Measurements from ENCODE around the gene CLIP2.

DNA sequence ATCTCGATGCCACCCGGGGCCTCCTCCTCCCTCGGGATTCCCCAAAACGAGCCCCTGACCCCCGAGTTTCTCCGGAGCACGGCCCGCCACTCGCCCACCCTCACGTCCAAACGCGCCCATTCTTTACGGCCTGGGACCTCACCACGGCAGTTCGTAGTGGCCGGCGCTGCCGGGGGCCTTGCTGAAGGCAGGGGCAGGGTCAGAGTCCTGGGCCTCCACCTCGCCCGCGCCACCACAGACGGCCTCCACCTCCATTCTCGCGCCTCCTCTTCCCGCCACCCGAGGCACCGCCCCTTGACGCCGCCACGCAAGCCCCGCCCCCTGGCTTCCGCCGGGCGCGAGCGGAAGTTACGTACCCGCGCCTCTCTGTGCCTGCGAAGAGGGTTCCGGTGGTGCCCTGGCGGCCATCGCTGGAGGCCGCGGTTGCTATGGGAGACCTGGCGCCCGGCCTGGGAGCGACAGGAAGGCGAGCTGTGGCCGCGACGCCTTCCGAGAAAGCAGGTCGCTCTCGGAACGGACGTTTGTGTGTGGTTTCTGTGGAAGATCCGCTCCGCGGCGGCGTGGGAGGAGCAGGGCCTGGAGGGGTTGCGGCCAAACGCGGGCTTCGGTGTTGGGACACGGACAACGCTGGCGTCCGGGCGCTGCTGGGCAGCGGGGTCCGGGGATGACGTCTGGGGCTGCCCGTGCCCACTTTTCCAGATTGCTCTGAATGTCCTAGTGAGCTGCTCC, 34.9 kb upstream of the CLIP2 start, which contains the start of gene RFC2:
- TF ChIP-seq, protein P1, sequence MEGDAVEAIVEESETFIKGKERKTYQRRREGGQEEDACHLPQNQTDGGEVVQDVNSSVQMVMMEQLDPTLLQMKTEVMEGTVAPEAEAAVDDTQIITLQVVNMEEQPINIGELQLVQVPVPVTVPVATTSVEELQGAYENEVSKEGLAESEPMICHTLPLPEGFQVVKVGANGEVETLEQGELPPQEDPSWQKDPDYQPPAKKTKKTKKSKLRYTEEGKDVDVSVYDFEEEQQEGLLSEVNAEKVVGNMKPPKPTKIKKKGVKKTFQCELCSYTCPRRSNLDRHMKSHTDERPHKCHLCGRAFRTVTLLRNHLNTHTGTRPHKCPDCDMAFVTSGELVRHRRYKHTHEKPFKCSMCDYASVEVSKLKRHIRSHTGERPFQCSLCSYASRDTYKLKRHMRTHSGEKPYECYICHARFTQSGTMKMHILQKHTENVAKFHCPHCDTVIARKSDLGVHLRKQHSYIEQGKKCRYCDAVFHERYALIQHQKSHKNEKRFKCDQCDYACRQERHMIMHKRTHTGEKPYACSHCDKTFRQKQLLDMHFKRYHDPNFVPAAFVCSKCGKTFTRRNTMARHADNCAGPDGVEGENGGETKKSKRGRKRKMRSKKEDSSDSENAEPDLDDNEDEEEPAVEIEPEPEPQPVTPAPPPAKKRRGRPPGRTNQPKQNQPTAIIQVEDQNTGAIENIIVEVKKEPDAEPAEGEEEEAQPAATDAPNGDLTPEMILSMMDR (IDR thresholded peaks at IDR 0.05) = peak in 2 of 3 experiments; percentile 40 to 41
- peak; percentile 67 for TF ChIP-seq POLR2A (IDR thresholded peaks at IDR 0.05; ENCODE audit: low read depth)
- peak; percentile 59 for TF ChIP-seq EP300 (IDR thresholded peaks at IDR 0.05)

All from esophagus muscularis mucosa (tissue), 4 donors.